Measurements from ENCODE around the gene TP63. TPM values are rescaled to one million over a fixed set of nuclear protein-coding genes. Genes with fewer than 3 reads are reported as not detected.

TP63 gene
- polyA plus RNA-seq (2013, experiment 1 of 2), result 0.03 TPM
- polyA plus RNA-seq (2013, experiment 2 of 2), result 0.04 TPM

DNA sequence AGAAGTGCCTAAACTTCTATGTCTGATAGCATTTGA is at the start of gene TP63:
Gene TP63 (plus strand): TSS at position 17 of the 36 bp plus-strand sequence. CDS start 127 bp downstream, outside the sequence.
- H2BK12ac ChIP-seq (ENCODE audit: low read length in 2 of 2), result no peak within 1 kb of the TSS
- H2AK5ac ChIP-seq (ENCODE audit: low read length, severe bottlenecking), result no peak within 1 kb of the TSS
- H3K4me2 ChIP-seq (ENCODE audit: low read length, poor library complexity, severe bottlenecking), result no peak within 1 kb of the TSS
- H3K36me3 ChIP-seq (ENCODE audit: control insufficient read depth in 1 of 2, insufficient read depth in 2 of 2, low read depth in 1 of 2, low read length in 2 of 2), result no peaks in the 10 kb centered on the region
- H3K18ac ChIP-seq (ENCODE audit: low read depth in 1 of 2, low read length in 2 of 2), result no peak within 1 kb of the TSS
- H3K9ac ChIP-seq (ENCODE audit: low read length), result peak within 1 kb of the TSS; percentile 21
- no peak within 1 kb of the TSS for H2BK15ac ChIP-seq (ENCODE audit: low read depth, poor library complexity, severe bottlenecking)
- H3K9me3 ChIP-seq (ENCODE audit: control insufficient read depth, low read length), result no peaks in the 10 kb centered on the region
- H4K91ac ChIP-seq (ENCODE audit: low read length), result no peak within 1 kb of the TSS
- no peak within 1 kb of the TSS for H3K27ac ChIP-seq (ENCODE audit: low read length, poor library complexity, severe bottlenecking)
- peak within 1 kb of the TSS in 1 of 2 experiments; percentile 18 for H3K4me3 ChIP-seq (ENCODE audit: insufficient read depth in 1 of 2, low read depth in 1 of 2, low read length in 2 of 2)
- no peak within 1 kb of the TSS for H2BK5ac ChIP-seq (ENCODE audit: low read depth, low read length, poor library complexity, severe bottlenecking)
- H3K4me1 ChIP-seq (ENCODE audit: control insufficient read depth, insufficient read depth, low read depth, low read length), result no peaks in the 10 kb centered on the region
- H3K79me1 ChIP-seq (replicated peaks; ENCODE audit: low read length, poor library complexity, severe bottlenecking), result no peaks in the 10 kb centered on the region
- no peak within 1 kb of the TSS for H3K23ac ChIP-seq (ENCODE audit: low read length in 2 of 2)
- H2AFZ ChIP-seq (ENCODE audit: low read depth, low read length), result no peak within 1 kb of the TSS
- no peak within 1 kb of the TSS for H3K4ac ChIP-seq (ENCODE audit: low read depth in 1 of 2, low read length in 2 of 2)
- DNase-seq, result no peak
- no peak within 1 kb of the TSS for H3K14ac ChIP-seq (ENCODE audit: low read length in 2 of 2)
- H2BK120ac ChIP-seq (ENCODE audit: low read depth, low read length), result no peak within 1 kb of the TSS
- H3K27me3 ChIP-seq (ENCODE audit: control insufficient read depth in 1 of 2, insufficient read depth in 1 of 2, low read length in 2 of 2), result no peaks in the 10 kb centered on the region
- H4K8ac ChIP-seq (ENCODE audit: low read length), result no peak within 1 kb of the TSS

DNA sequence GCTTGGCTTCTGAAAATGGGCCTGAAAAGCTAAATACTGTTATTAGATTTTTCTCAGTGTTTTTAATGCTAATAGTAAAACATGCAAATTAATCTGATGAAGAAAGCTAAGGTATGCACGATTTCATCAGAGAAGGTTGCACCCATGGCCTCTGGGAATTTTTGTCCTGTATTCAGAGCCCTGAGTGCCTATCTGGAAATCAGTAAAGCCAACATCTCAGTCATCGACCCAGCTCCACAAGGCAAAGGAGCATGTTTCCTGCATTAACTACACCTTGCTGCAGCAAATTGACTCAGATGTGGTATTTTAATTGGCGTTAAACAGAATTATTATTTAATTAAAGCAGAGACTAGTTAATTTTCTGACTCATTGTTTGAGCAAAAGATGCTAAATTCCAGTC is 49.0 kb upstream of the TP63 start:
- no peak overlapping the region for H2AK5ac ChIP-seq (ENCODE audit: low read length, severe bottlenecking)
- H3K4me1 ChIP-seq (ENCODE audit: control insufficient read depth, insufficient read depth, low read depth, low read length), result no peaks in the 10 kb centered on the region
- no peak overlapping the region for H3K23ac ChIP-seq (ENCODE audit: low read length in 2 of 2)
- H2BK5ac ChIP-seq (ENCODE audit: low read depth, low read length, poor library complexity, severe bottlenecking), result no peak overlapping the region
- H4K8ac ChIP-seq (ENCODE audit: low read length), result no peak overlapping the region
- H3K36me3 ChIP-seq (ENCODE audit: control insufficient read depth in 1 of 2, insufficient read depth in 2 of 2, low read depth in 1 of 2, low read length in 2 of 2), result no peaks in the 10 kb centered on the region
- no peak overlapping the region for H2BK120ac ChIP-seq (ENCODE audit: low read depth, low read length)
- H3K4me3 ChIP-seq (ENCODE audit: insufficient read depth in 1 of 2, low read depth in 1 of 2, low read length in 2 of 2), result no peak overlapping the region
- no peak overlapping the region for H4K91ac ChIP-seq (ENCODE audit: low read length)
- 77% methylated on average over 2 of the region's 3 CpGs for WGBS
- no peaks in the 10 kb centered on the region for H3K27me3 ChIP-seq (ENCODE audit: control insufficient read depth in 1 of 2, insufficient read depth in 1 of 2, low read length in 2 of 2)
- no peak overlapping the region for H2AFZ ChIP-seq (ENCODE audit: low read depth, low read length)
- DNase-seq, result no peak
- no peak overlapping the region for H3K27ac ChIP-seq (ENCODE audit: low read length, poor library complexity, severe bottlenecking)
- H3K9ac ChIP-seq (ENCODE audit: low read length), result no peak overlapping the region
- H2BK12ac ChIP-seq (ENCODE audit: low read length in 2 of 2), result no peak overlapping the region
- no peak overlapping the region for H3K4ac ChIP-seq (ENCODE audit: low read depth in 1 of 2, low read length in 2 of 2)
- H3K9me3 ChIP-seq (ENCODE audit: control insufficient read depth, low read length), result no peaks in the 10 kb centered on the region
- no peak overlapping the region for H3K14ac ChIP-seq (ENCODE audit: low read length in 2 of 2)
- no peak overlapping the region for H3K18ac ChIP-seq (ENCODE audit: low read depth in 1 of 2, low read length in 2 of 2)
- H2BK15ac ChIP-seq (ENCODE audit: low read depth, poor library complexity, severe bottlenecking), result no peak overlapping the region
- no peak overlapping the region for H3K4me2 ChIP-seq (ENCODE audit: low read length, poor library complexity, severe bottlenecking)
- no peaks in the 10 kb centered on the region for H3K79me1 ChIP-seq (replicated peaks; ENCODE audit: low read length, poor library complexity, severe bottlenecking)

DNA sequence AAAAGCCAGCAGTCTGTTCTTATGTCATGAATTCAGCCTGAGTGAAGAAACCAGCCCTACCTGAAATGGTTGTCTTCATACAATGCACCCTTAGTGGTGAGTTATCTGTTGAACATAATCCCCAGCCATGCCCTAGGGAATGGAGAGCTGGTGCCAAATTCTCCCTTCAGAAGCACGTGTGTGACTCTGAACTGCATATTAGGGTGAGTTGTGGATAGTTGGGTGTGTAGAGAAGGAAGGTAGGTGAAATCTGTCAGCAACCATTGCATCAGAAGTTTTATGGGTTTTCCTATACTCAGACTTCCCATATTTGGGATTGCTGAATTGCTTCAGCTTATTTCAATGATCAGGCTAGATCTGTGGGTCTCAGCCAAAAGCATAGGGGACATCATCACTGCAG is 46.5 kb upstream of the TP63 start:
- no peak overlapping the region for H3K14ac ChIP-seq (ENCODE audit: low read length in 2 of 2)
- H3K4me2 ChIP-seq (ENCODE audit: low read length, poor library complexity, severe bottlenecking), result no peak overlapping the region
- H3K18ac ChIP-seq (ENCODE audit: low read depth in 1 of 2, low read length in 2 of 2), result no peak overlapping the region
- no peak overlapping the region for H2BK120ac ChIP-seq (ENCODE audit: low read depth, low read length)
- no peak overlapping the region for H2AK5ac ChIP-seq (ENCODE audit: low read length, severe bottlenecking)
- no peak overlapping the region for H4K8ac ChIP-seq (ENCODE audit: low read length)
- no peak overlapping the region for H3K23ac ChIP-seq (ENCODE audit: low read length in 2 of 2)
- H3K4me1 ChIP-seq (ENCODE audit: control insufficient read depth, insufficient read depth, low read depth, low read length), result no peaks in the 10 kb centered on the region
- no peak overlapping the region for H3K4ac ChIP-seq (ENCODE audit: low read depth in 1 of 2, low read length in 2 of 2)
- no peak overlapping the region for H4K91ac ChIP-seq (ENCODE audit: low read length)
- H3K9ac ChIP-seq (ENCODE audit: low read length), result no peak overlapping the region
- H3K9me3 ChIP-seq (ENCODE audit: control insufficient read depth, low read length), result no peaks in the 10 kb centered on the region
- 57% methylated on average over 1 of the region's 1 CpG for WGBS
- no peak for DNase-seq
- H3K79me1 ChIP-seq (replicated peaks; ENCODE audit: low read length, poor library complexity, severe bottlenecking), result no peaks in the 10 kb centered on the region
- H2BK15ac ChIP-seq (ENCODE audit: low read depth, poor library complexity, severe bottlenecking), result no peak overlapping the region
- H3K27me3 ChIP-seq (ENCODE audit: control insufficient read depth in 1 of 2, insufficient read depth in 1 of 2, low read length in 2 of 2), result no peaks in the 10 kb centered on the region
- no peak overlapping the region for H3K27ac ChIP-seq (ENCODE audit: low read length, poor library complexity, severe bottlenecking)
- no peak overlapping the region for H2AFZ ChIP-seq (ENCODE audit: low read depth, low read length)
- no peak overlapping the region for H2BK12ac ChIP-seq (ENCODE audit: low read length in 2 of 2)
- H2BK5ac ChIP-seq (ENCODE audit: low read depth, low read length, poor library complexity, severe bottlenecking), result no peak overlapping the region
- no peaks in the 10 kb centered on the region for H3K36me3 ChIP-seq (ENCODE audit: control insufficient read depth in 1 of 2, insufficient read depth in 2 of 2, low read depth in 1 of 2, low read length in 2 of 2)
- no peak overlapping the region for H3K4me3 ChIP-seq (ENCODE audit: insufficient read depth in 1 of 2, low read depth in 1 of 2, low read length in 2 of 2)

DNA sequence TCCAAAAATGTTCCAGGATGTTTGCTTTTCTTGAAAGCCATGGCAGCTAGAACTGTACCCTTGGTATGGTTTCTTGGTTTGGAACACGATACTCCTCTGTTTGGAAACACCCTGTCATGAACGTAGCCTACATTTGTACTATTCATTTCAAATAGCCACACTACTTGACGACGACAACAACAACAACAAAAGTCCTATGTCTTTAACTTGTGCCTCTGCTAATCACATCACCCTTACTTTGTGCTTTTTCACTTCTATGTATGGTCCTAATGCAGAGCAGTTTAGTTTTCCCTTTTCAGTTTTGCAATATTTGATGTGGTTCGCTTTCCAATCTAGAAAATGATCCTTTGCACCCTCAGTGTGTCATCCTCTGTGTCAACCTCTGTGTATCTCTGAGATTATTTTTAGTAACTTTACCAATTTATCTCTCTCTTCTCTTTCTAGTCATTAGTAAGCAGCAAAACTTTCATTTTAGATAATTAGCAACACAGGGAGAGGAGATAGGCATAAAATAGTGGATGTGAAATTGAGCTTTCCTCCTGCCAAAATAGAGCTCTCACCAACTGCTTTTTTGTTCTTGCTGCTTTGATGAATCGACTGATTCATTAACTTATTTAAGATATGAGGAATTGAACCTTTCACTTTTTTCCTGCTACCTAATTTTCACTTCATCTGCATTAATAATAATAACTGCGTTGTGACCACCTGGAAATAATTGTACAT is 44.1 kb upstream of the TP63 start:
- Histone ChIP-seq H3K23ac (ENCODE audit: low read length in 2 of 2) (no peak overlapping the region), H3K36me3 (ENCODE audit: control insufficient read depth in 1 of 2, insufficient read depth in 2 of 2, low read depth in 1 of 2, low read length in 2 of 2) (no peaks in the 10 kb centered on the region), H2BK5ac (ENCODE audit: low read depth, low read length, poor library complexity, severe bottlenecking) (no peak overlapping the region), H3K79me1 (replicated peaks; ENCODE audit: low read length, poor library complexity, severe bottlenecking) (no peaks in the 10 kb centered on the region), H2AK5ac (ENCODE audit: low read length, severe bottlenecking) (no peak overlapping the region), H4K91ac (ENCODE audit: low read length) (no peak overlapping the region), H3K4me2 (ENCODE audit: low read length, poor library complexity, severe bottlenecking) (no peak overlapping the region), H3K27me3 (ENCODE audit: control insufficient read depth in 1 of 2, insufficient read depth in 1 of 2, low read length in 2 of 2) (no peaks in the 10 kb centered on the region), H2BK120ac (ENCODE audit: low read depth, low read length) (no peak overlapping the region), H3K4me1 (ENCODE audit: control insufficient read depth, insufficient read depth, low read depth, low read length) (no peaks in the 10 kb centered on the region), H3K4me3 (ENCODE audit: insufficient read depth in 1 of 2, low read depth in 1 of 2, low read length in 2 of 2) (peak overlapping the region in 1 of 2 experiments; percentile 68), H3K27ac (ENCODE audit: low read length, poor library complexity, severe bottlenecking) (no peak overlapping the region), H3K18ac (ENCODE audit: low read depth in 1 of 2, low read length in 2 of 2) (no peak overlapping the region), H2AFZ (ENCODE audit: low read depth, low read length) (no peak overlapping the region), H4K8ac (ENCODE audit: low read length) (no peak overlapping the region), H2BK12ac (ENCODE audit: low read length in 2 of 2) (no peak overlapping the region), H3K9ac (ENCODE audit: low read length) (peak overlapping the region; percentile 75), H3K14ac (ENCODE audit: low read length in 2 of 2) (no peak overlapping the region), H3K9me3 (ENCODE audit: control insufficient read depth, low read length) (peaks cover under 1% of the 10 kb centered on the region), H2BK15ac (ENCODE audit: low read depth, poor library complexity, severe bottlenecking) (no peak overlapping the region), H3K4ac (ENCODE audit: low read depth in 1 of 2, low read length in 2 of 2) (no peak overlapping the region)
- WGBS, result 93% methylated on average over 7 of the region's 7 CpGs
- DNase-seq, result no peak
